ENCODE data around the gene ARHGAP45.

- peak in 1 of 3 experiments; percentile 4 for TF ChIP-seq CTCF (IDR thresholded peaks at IDR 0.05)
- TF ChIP-seq POLR2A (IDR thresholded peaks at IDR 0.05), result peak; percentile 30
Observed at GRCh38 chr19:1020868-1021425, 46.0 kb upstream of the ARHGAP45 start, which contains the start of gene TMEM259.

Measured in testis (tissue), 2 donors.